Mesothelial cell of epicardium (in vitro differentiated cells): Measurements from ENCODE around the gene SIAH2. TPM values are rescaled to one million over a fixed set of nuclear protein-coding genes. Genes with fewer than 3 reads are reported as not detected.

Experiments
- DNase-seq, 2 experiments: peaks; one replicate each; pipeline ENCODE4 v3.0.0; 2021; ENCODE audit warnings: low spot score in 2 of 2; ENCODE audit not compliant: unreplicated experiment in 2 of 2
- H3K27ac Mint-ChIP-seq: 2 replicates; pipeline ENCODE4 v1.8.0; 2021; ENCODE audit warnings: mixed read lengths
- H3K27me3 Mint-ChIP-seq: 2 replicates; pipeline ENCODE4 v1.8.0; 2021; ENCODE audit warnings: low read depth, mixed read lengths
- H3K36me3 Mint-ChIP-seq: 2 replicates; pipeline ENCODE4 v1.8.0; 2021; ENCODE audit warnings: mixed read lengths
- H3K4me1 Mint-ChIP-seq: 2 replicates; pipeline ENCODE4 v1.8.0; 2021; ENCODE audit warnings: mixed read lengths
- H3K4me3 Mint-ChIP-seq: 2 replicates; pipeline ENCODE4 v1.8.0; 2021; ENCODE audit warnings: mild to moderate bottlenecking, moderate library complexity, mixed read lengths
- H3K9me3 Mint-ChIP-seq: 2 replicates; pipeline ENCODE4 v1.8.0; 2021; ENCODE audit warnings: mixed read lengths
- CTCF ChIP-seq: fragments of 200-600 bp; sonication (generic); IDR thresholded peaks from one replicate; pipeline ENCODE4 v1.5.0; 2021; ENCODE audit warnings: antibody characterized with exemption; ENCODE audit not compliant: unreplicated experiment
- total RNA-seq: library from RNA; stranded (reverse); gene quantifications from 3 replicates; pipeline ENCODE4 v1.2.1, GENCODE V29; 2021

The SIAH2 gene
- total RNA-seq, 1 donor from 2014 or later: 9.5 TPM

- peaks cover 10% of the 10 kb centered on the region for H3K4me1 Mint-ChIP-seq
- H3K9me3 Mint-ChIP-seq: no peaks in the 10 kb centered on the region
- no peak for TF ChIP-seq CTCF
- no peak for DNase-seq
- H3K27me3 Mint-ChIP-seq: no peaks in the 10 kb centered on the region
- no peak overlapping the region for H3K27ac Mint-ChIP-seq
- no peak overlapping the region for H3K4me3 Mint-ChIP-seq
- H3K36me3 Mint-ChIP-seq: peaks cover 8% of the 10 kb centered on the region
Observed at GRCh38 chr3:150743508-150743907, 19.5 kb downstream of the SIAH2 start.

- no peak overlapping the region for H3K4me3 Mint-ChIP-seq
- no peak for DNase-seq
- no peak overlapping the region for H3K27ac Mint-ChIP-seq
- TF ChIP-seq CTCF: no peak
- H3K27me3 Mint-ChIP-seq: no peaks in the 10 kb centered on the region
- peaks cover 8% of the 10 kb centered on the region for H3K36me3 Mint-ChIP-seq
- H3K9me3 Mint-ChIP-seq: no peaks in the 10 kb centered on the region
- H3K4me1 Mint-ChIP-seq: peaks cover 10% of the 10 kb centered on the region
Observed at GRCh38 chr3:150742679-150743078, 20.3 kb downstream of the SIAH2 start.

GRCh38 chr3:150742141-150742523 lies 20.8 kb downstream of the SIAH2 start:
- Mint-ChIP-seq H3K9me3 (no peaks in the 10 kb centered on the region), H3K4me1 (peaks cover 10% of the 10 kb centered on the region), H3K4me3 (no peak overlapping the region), H3K36me3 (peaks cover 8% of the 10 kb centered on the region), H3K27me3 (no peaks in the 10 kb centered on the region), H3K27ac (no peak overlapping the region)
- DNase-seq: no peak
- TF ChIP-seq CTCF: no peak

GRCh38 chr3:150741497-150742140 lies 21.4 kb downstream of the SIAH2 start:
- Mint-ChIP-seq H3K9me3 (no peaks in the 10 kb centered on the region), H3K4me3 (no peak overlapping the region), H3K4me1 (peaks cover 10% of the 10 kb centered on the region), H3K27me3 (no peaks in the 10 kb centered on the region), H3K36me3 (peaks cover 8% of the 10 kb centered on the region), H3K27ac (no peak overlapping the region)
- TF ChIP-seq CTCF: no peak
- no peak for DNase-seq

GRCh38 chr3:150740733-150741496 lies 22.1 kb downstream of the SIAH2 start:
- Mint-ChIP-seq H3K4me3 (no peak overlapping the region), H3K27ac (no peak overlapping the region), H3K4me1 (peaks cover 10% of the 10 kb centered on the region), H3K36me3 (peaks cover 8% of the 10 kb centered on the region), H3K27me3 (no peaks in the 10 kb centered on the region), H3K9me3 (no peaks in the 10 kb centered on the region)
- no peak for DNase-seq
- no peak for TF ChIP-seq CTCF
